ENCODE measurements around the gene CD300LD.

DNA sequence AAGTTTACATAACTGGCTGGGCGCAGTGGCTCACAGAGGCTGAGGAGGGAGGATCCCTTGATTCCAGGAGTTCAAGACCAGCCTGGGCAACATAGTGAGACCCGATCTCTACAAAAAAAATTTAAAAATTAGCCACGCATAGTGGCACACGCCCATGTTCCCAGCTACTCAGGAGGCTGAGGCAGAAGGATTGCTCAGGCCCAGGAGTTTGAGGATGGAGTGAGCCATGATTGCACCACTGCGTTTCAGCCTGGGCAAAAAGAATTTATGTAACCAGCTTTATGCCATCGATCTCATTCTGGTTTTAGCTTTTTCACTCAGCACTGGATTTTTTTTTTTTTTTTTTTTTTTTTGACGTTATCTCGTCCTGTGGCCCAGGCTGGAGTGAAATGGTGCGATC lies 40.5 kb upstream of the CD300LD start:
- TF ChIP-seq EP300 (IDR thresholded peaks at IDR 0.05; ENCODE audit: borderline replicate concordance in 1 of 2, control insufficient read depth in 1 of 2, low read depth in 2 of 2, low read length in 2 of 2) (no peak), FOXK2 (IDR thresholded peaks at IDR 0.05) (no peak), SRF (IDR thresholded peaks at IDR 0.05; ENCODE audit: low read depth in 2 of 2, low read length in 2 of 2) (no peak)

All from GM12878 (cell line).